Body of pancreas (tissue), 4 donors: Measurements from ENCODE around the gene PLCZ1.

Source experiments
- CTCF ChIP-seq, 7 experiments: fragments of 450-650 bp in 4 of 7; fragments of 200-600 bp in 3 of 7; sonication (generic) in 3 of 7; IDR thresholded peaks; one replicate each; pipeline ENCODE4 v1.5.1; 2016 to 2019; ENCODE audit warnings: antibody characterized with exemption in 7 of 7
- POLR2A ChIP-seq, 3 donors: fragments of 450-650 bp; IDR thresholded peaks; one replicate each; pipeline ENCODE4 v1.6.1; 2016; ENCODE audit warnings: antibody characterized with exemption in 3 of 3, mild to moderate bottlenecking in 2 of 3

- TF ChIP-seq CTCF (IDR thresholded peaks at IDR 0.05) (no peak), POLR2A (IDR thresholded peaks at IDR 0.05) (no peak)
Observed at GRCh38 chr12:18731156-18731555, 6.7 kb downstream of the PLCZ1 start.
